ENCODE measurements around the gene UBB.

UBB gene

GRCh38 chr17:16353317-16354174 lies 27.3 kb upstream of the UBB start, which contains the start of gene CENPV:
CENPV (minus strand) TSS chr17:16353469; CDS start chr17:16353436, 33 bp downstream.
- H3K36me3 Mint-ChIP-seq (ENCODE audit: low read depth) = peaks cover 3% of the 10 kb centered on the region
- H3K27ac Mint-ChIP-seq = peak within 1 kb of the TSS; percentile 36
- peak within 1 kb of the TSS; percentile 90 for H3K4me3 Mint-ChIP-seq
- peaks cover 21% of the 10 kb centered on the region for H3K27me3 Mint-ChIP-seq (ENCODE audit: low read depth)
- H3K4me1 Mint-ChIP-seq (ENCODE audit: low read depth) = peaks cover 17% of the 10 kb centered on the region
- peak; percentile 62 for DNase-seq (ENCODE audit: low spot score)
- H3K9me3 Mint-ChIP-seq = no peaks in the 10 kb centered on the region

DNA sequence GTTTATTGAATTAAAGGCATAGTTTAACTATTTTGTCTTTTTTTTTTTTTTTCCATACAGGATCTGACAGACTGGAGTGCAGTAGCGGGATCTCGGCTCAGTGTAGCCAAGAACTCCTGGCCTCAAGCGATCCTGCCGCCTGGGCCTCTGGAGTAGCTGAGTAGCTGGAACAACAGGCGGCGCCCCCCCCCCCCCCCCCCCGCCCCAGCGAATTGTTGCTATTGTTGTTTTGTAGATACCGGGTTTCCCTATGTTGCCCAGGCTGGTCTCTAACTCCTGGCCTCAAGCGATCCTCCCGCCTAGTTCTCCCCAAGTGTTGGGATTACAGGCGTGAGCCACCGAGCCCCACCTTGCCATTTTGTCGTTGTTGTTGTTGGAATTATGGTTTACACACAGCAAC lies 26.3 kb upstream of the UBB start:
- H3K4me3 Mint-ChIP-seq = peak overlapping the region; percentile 26
- peaks cover 21% of the 10 kb centered on the region for H3K27me3 Mint-ChIP-seq (ENCODE audit: low read depth)
- no peaks in the 10 kb centered on the region for H3K36me3 Mint-ChIP-seq (ENCODE audit: low read depth)
- peaks cover 17% of the 10 kb centered on the region for H3K4me1 Mint-ChIP-seq (ENCODE audit: low read depth)
- DNase-seq (ENCODE audit: low spot score) = no peak
- H3K27ac Mint-ChIP-seq = no peak overlapping the region
- H3K9me3 Mint-ChIP-seq = no peaks in the 10 kb centered on the region

GRCh38 chr17:16358394-16358793 lies 22.5 kb upstream of the UBB start:
- peaks cover 4% of the 10 kb centered on the region for H3K4me1 Mint-ChIP-seq (ENCODE audit: low read depth)
- no peak overlapping the region for H3K27ac Mint-ChIP-seq
- no peaks in the 10 kb centered on the region for H3K9me3 Mint-ChIP-seq
- H3K4me3 Mint-ChIP-seq = no peak overlapping the region
- peaks cover 18% of the 10 kb centered on the region for H3K27me3 Mint-ChIP-seq (ENCODE audit: low read depth)
- no peaks in the 10 kb centered on the region for H3K36me3 Mint-ChIP-seq (ENCODE audit: low read depth)
- DNase-seq (ENCODE audit: low spot score) = no peak

GRCh38 chr17:16361874-16362273 lies 19.0 kb upstream of the UBB start:
- no peaks in the 10 kb centered on the region for H3K36me3 Mint-ChIP-seq (ENCODE audit: low read depth)
- no peak overlapping the region for H3K27ac Mint-ChIP-seq
- no peak overlapping the region for H3K4me3 Mint-ChIP-seq
- H3K27me3 Mint-ChIP-seq (ENCODE audit: low read depth) = peaks cover 8% of the 10 kb centered on the region
- H3K9me3 Mint-ChIP-seq = no peaks in the 10 kb centered on the region
- DNase-seq (ENCODE audit: low spot score) = no peak
- H3K4me1 Mint-ChIP-seq (ENCODE audit: low read depth) = no peaks in the 10 kb centered on the region

DNA sequence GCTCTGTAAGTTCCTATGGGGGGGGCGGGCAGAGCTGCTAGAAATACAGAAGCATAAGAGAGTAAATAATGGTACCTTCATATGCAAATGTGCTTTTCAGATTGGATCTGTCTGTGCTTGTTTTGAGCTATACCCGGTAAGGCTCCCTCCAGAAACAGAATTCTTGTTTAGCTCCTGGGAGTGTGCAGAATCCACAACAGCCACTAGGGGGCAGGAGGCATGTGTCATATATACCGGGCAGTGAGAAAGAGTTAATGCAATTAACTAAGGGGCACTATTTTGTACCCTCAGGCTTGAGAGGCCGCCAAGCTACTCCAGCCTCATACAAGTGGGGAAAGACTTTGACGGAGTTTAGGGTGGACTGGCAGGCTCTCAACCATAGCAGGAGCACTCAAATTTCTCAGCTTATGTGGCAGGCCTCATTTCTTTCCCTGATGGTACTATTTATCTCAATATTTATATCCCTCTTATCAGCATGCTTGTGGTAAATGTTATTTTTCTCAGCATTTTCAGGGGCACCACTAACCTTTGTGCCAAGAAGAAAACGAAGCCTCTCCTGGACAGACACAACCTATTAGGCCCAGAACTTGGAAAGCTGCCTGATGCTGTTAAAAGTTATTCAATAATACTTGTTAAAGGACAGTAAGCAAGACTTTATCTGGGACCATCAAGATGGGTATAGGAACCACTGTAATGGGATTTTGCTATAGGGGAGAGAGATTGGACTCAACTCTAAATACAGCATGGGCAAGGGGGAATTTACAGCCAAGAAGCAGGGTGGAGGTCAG lies 16.9 kb upstream of the UBB start:
- peak; percentile 63 for DNase-seq (ENCODE audit: low spot score)
- no peak overlapping the region for H3K27ac Mint-ChIP-seq
- H3K9me3 Mint-ChIP-seq = no peaks in the 10 kb centered on the region
- H3K27me3 Mint-ChIP-seq (ENCODE audit: low read depth) = no peaks in the 10 kb centered on the region
- H3K36me3 Mint-ChIP-seq (ENCODE audit: low read depth) = no peaks in the 10 kb centered on the region
- H3K4me3 Mint-ChIP-seq = no peak overlapping the region
- H3K4me1 Mint-ChIP-seq (ENCODE audit: low read depth) = no peaks in the 10 kb centered on the region

DNA sequence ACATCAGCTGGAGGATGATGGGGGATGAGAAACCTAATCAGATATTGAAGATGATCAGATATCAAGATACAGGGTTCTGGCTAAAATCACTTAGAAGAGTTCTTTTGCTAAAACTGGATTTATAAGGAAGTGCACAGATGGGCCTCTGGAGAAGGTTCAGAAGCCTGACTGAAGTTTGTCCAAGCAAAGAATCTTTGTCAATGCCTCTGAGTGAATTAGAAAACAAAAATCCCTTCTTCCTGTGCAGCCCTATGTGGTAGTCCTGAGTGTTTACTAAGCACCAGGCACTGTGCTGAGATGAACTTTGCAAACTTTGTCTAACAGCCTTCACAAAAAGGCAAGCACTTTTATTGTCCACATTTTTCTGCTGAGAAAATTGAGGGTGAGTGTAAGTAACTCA lies 16.3 kb upstream of the UBB start:
- no peak overlapping the region for H3K4me3 Mint-ChIP-seq
- H3K36me3 Mint-ChIP-seq (ENCODE audit: low read depth) = no peaks in the 10 kb centered on the region
- no peak overlapping the region for H3K27ac Mint-ChIP-seq
- H3K4me1 Mint-ChIP-seq (ENCODE audit: low read depth) = no peaks in the 10 kb centered on the region
- H3K9me3 Mint-ChIP-seq = no peaks in the 10 kb centered on the region
- DNase-seq (ENCODE audit: low spot score) = no peak
- H3K27me3 Mint-ChIP-seq (ENCODE audit: low read depth) = no peaks in the 10 kb centered on the region

GRCh38 chr17:16371742-16372141 lies 9.1 kb upstream of the UBB start:
- no peak for DNase-seq (ENCODE audit: low spot score)
- H3K36me3 Mint-ChIP-seq (ENCODE audit: low read depth) = no peaks in the 10 kb centered on the region
- H3K4me1 Mint-ChIP-seq (ENCODE audit: low read depth) = peaks cover 2% of the 10 kb centered on the region
- H3K4me3 Mint-ChIP-seq = no peak overlapping the region
- no peaks in the 10 kb centered on the region for H3K9me3 Mint-ChIP-seq
- no peak overlapping the region for H3K27ac Mint-ChIP-seq
- peaks cover 2% of the 10 kb centered on the region for H3K27me3 Mint-ChIP-seq (ENCODE audit: low read depth)

GRCh38 chr17:16374146-16374938 lies 6.5 kb upstream of the UBB start:
- no peak overlapping the region for H3K4me3 Mint-ChIP-seq
- H3K27ac Mint-ChIP-seq = no peak overlapping the region
- H3K27me3 Mint-ChIP-seq (ENCODE audit: low read depth) = peaks cover 2% of the 10 kb centered on the region
- H3K36me3 Mint-ChIP-seq (ENCODE audit: low read depth) = no peaks in the 10 kb centered on the region
- H3K4me1 Mint-ChIP-seq (ENCODE audit: low read depth) = peaks cover 2% of the 10 kb centered on the region
- no peak for DNase-seq (ENCODE audit: low spot score)
- no peaks in the 10 kb centered on the region for H3K9me3 Mint-ChIP-seq

GRCh38 chr17:16377941-16378341 lies 3.0 kb upstream of the UBB start:
- H3K27ac Mint-ChIP-seq = no peak overlapping the region
- peaks cover 23% of the 10 kb centered on the region for H3K36me3 Mint-ChIP-seq (ENCODE audit: low read depth)
- no peak for DNase-seq (ENCODE audit: low spot score)

DNA sequence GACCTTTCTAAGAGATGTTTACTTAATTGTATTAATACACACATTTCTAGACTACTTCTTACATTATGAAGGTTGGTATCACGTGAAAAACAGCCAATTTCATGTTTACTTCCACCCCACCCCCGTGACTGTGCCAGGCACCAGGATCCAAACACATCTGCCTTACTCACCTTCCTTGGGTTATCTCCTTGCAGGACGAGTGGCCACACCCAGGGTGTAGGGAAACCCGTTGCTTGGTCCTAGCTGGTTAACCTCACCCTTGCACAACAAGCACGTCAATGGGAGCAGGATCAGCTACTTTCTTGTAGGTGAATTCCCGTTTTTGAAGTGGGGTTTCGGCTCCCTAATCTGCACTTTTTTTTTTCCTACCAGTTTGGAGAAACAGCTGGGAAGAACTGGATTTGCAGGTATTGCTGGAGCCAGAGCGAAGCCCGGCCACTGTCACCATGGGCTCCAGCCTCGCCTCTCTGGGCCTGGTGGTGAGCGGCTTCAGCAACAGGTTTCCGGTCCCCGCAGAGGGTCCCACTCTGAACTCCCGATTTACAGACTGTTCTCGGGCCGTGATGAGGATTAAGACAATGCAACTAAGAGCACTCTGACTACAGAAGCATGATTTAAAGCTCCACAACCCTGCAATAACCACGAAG lies 2.1 kb upstream of the UBB start:
- no peak overlapping the region for H3K4me3 Mint-ChIP-seq
- H3K4me1 Mint-ChIP-seq (ENCODE audit: low read depth) = peaks cover 25% of the 10 kb centered on the region
- DNase-seq (ENCODE audit: low spot score) = no peak
- H3K27ac Mint-ChIP-seq = no peak overlapping the region
- H3K9me3 Mint-ChIP-seq = no peaks in the 10 kb centered on the region
- peaks cover 2% of the 10 kb centered on the region for H3K27me3 Mint-ChIP-seq (ENCODE audit: low read depth)
- peaks cover 31% of the 10 kb centered on the region for H3K36me3 Mint-ChIP-seq (ENCODE audit: low read depth)

More at GRCh38 chr17:16377941-16378341, 3.0 kb upstream of the UBB start:
- Mint-ChIP-seq H3K9me3 (no peaks in the 10 kb centered on the region), H3K4me1 (ENCODE audit: low read depth) (peaks cover 20% of the 10 kb centered on the region), H3K27me3 (ENCODE audit: low read depth) (peaks cover 2% of the 10 kb centered on the region), H3K4me3 (no peak overlapping the region)

DNA sequence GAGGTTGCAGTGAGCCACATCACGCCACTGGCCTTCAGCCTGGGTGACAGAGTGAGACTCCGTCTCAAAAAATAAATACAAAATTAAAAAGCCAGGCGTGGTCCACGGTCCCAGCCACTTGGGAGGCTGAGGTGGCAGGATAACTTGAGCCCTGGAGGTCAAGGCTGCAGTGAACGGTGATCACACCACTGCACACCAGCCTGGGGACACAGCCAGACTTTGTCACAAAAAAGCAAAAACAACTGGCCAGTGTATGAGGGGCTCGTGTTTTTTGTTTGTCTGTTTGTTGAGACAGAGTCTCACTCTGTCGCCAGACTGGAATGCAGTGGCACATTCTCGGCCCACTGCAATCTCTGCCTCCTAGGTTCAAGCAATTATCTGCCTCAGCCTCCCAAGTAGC lies 1.2 kb upstream of the UBB start:
- no peak overlapping the region for H3K27ac Mint-ChIP-seq
- H3K27me3 Mint-ChIP-seq (ENCODE audit: low read depth) = peaks cover 2% of the 10 kb centered on the region
- H3K4me3 Mint-ChIP-seq = no peak overlapping the region
- DNase-seq (ENCODE audit: low spot score) = no peak
- no peaks in the 10 kb centered on the region for H3K9me3 Mint-ChIP-seq
- H3K4me1 Mint-ChIP-seq (ENCODE audit: low read depth) = peaks cover 25% of the 10 kb centered on the region
- peaks cover 39% of the 10 kb centered on the region for H3K36me3 Mint-ChIP-seq (ENCODE audit: low read depth)

DNA sequence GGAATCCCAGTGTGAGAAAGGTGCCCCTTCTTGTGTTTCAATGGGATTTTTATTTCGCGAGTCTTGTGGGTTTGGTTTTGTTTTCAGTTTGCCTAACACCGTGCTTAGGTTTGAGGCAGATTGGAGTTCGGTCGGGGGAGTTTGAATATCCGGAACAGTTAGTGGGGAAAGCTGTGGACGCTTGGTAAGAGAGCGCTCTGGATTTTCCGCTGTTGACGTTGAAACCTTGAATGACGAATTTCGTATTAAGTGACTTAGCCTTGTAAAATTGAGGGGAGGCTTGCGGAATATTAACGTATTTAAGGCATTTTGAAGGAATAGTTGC lies 567 bp downstream of the UBB start:
- Mint-ChIP-seq H3K9me3 (no peaks in the 10 kb centered on the region), H3K27me3 (ENCODE audit: low read depth) (peaks cover 2% of the 10 kb centered on the region), H3K27ac (peak overlapping the region; percentile 97)

GRCh38 chr17:16383216-16383615 lies 2.3 kb downstream of the UBB start:
- Mint-ChIP-seq H3K36me3 (ENCODE audit: low read depth) (peaks cover 39% of the 10 kb centered on the region), H3K27ac (no peak overlapping the region), H3K4me1 (ENCODE audit: low read depth) (peaks cover 35% of the 10 kb centered on the region), H3K4me3 (peak overlapping the region; percentile 96), H3K27me3 (ENCODE audit: low read depth) (peaks cover 7% of the 10 kb centered on the region), H3K9me3 (no peaks in the 10 kb centered on the region)
- DNase-seq (ENCODE audit: low spot score) = no peak

More for the DNA sequence above, 567 bp downstream of the UBB start:
- peaks cover 39% of the 10 kb centered on the region for H3K36me3 Mint-ChIP-seq (ENCODE audit: low read depth)
- DNase-seq (ENCODE audit: low spot score) = no peak
- peaks cover 27% of the 10 kb centered on the region for H3K4me1 Mint-ChIP-seq (ENCODE audit: low read depth)
- H3K4me3 Mint-ChIP-seq = peak overlapping the region; percentile 96
